ENCODE data around the gene TDRD5.
"Not testable (repeated sequence)": the region's sequence is repeated elsewhere in the genome, so short reads cannot be mapped to it uniquely, and the experiment has no call there.

TDRD5 gene

DNA sequence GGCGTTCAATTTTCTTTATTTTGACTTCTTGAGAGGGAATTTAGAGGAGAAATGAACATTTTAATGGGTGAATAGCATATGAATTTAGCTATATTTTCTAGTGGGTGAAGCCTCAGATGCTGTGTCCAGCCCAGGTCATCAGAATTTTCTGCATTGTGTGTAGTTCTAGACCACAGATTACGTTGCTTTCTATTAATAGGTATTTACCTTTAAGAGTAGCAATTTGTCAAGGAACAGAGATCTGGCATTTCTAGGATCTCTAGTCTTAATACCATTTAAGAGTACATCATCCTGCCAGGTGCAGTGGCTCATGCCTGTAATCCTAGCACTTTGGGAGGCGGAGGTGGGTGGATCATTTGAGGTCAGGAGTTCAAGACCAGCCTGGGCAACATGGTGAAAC lies 20.7 kb downstream of the TDRD5 start:
- no peak for DNase-seq

DNA sequence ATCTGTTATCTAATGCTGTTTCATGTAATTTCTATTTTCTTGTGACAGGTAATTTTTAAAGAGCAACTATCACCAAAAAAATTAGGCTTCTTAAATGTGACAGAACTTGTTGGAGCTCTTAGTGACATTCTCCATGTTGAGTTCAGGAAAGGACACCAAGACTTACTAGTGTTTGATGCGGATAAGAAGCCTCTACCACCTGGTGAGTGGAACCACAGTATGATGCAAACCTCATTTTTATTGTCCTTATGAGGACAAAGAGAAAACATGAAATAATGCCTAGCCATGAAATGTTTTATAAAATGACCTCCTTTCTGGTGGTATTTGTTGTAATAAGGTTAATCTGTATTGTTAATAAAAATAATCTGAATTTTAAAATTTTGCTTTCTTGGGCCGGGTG lies 39.1 kb downstream of the TDRD5 start:
- no peak for DNase-seq

DNA sequence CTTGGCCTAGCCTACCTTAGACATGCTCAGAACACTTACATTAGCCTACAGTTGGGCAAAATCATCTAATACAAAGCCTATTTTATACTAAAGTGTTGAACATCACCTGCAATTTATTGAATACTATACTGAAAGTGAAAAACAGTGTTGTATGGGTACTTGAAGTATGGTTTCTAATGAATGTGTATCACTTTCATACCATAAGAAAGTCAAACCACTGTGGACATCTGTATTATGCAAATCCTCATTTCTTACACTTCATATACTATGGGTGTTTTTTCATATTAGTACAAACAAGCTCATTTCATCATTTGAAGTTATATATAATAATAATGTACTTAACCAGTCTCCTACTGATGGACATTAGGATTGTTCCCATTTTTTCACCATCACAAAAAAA lies 41.2 kb downstream of the TDRD5 start:
- DNase-seq, result no peak

DNA sequence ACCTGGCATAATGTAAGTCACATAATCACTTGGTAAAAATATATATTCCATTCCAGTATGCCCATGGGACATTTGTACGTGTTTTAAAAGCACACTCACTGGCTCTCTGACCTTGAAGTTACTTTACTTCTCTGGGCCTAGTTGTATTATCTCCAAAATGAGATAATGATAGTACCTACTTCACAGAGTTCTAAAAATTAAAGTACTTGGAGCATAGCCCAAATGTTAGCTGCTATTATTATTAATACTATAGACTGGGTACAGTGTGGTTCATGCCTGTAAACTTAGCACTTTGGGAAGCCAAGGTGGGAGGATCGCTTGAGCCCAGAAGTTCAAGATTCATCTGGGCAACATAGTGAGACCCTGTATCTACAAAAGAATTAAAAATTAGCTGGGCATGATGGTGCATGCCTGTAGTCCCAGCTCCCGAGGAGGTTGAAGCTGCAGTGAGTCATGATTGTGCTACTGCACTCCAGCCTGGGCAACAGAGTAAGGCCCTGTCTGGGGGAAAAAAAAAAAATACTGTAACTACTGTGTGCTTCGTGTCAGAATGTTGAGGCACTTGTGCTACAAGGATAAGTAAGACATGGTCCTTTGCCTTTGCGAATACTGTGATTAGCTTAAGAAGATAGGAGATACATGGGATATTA lies 45.7 kb downstream of the TDRD5 start:
- no peak for DNase-seq

DNA sequence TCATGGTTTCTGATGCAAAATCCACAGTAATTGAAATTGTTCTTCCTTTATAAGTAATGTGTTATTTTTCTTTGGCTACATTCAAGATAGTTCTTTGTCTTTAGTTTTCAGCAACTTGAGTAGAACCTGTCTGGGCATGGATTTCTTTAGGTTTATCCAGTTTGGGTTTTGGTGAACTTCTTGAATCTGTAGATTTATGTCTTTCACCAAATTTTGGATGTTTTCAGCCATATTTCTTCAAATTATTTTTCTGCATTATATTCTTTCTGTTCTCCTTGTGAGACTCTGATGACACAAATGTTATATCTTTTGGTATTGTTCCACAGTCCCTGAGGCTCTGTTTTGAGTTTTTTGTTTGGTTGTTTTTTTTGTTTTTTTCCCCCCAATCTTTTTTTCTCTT lies 69.4 kb downstream of the TDRD5 start:
- no peak for DNase-seq

DNA sequence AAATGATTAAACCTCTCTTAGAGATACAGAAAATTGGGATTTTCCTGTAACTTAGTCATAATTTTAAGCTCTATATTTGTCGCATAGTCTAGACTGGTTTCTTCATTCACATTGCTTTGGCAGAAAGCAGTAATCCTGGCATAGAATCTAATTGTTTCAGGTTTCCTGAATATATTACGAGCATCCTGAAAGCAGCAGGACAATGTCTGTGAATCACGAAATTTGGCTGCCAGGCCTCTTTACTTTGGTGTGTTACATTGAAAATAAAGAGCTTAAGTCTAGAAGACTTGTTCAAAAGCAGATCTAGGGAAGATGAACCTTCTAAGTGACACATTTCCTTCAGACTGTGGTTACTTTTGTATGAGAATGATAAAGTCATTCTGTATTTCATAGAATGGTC lies 72.2 kb downstream of the TDRD5 start:
- no peak for DNase-seq

DNA sequence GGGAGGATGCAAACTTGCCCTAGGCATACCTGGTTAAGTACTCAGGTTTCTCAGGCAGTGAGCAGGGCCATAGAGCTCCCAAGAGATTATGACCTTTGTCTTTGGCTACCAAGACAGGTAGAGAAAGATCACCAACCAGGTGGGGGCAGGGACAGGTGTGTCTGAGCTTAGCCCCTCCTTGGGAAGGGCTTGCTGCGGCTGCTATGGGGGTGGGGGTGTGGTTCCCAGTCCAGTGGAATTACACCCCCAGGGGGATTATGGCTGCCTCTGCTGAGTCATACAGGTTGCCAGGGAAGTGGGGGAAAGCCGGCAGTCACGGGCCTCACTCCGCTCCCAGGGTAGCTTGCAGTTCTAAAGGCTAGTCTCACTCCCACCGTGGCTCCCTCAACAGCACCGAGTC lies 86.2 kb downstream of the TDRD5 start:
- DNase-seq, result no peak

DNA sequence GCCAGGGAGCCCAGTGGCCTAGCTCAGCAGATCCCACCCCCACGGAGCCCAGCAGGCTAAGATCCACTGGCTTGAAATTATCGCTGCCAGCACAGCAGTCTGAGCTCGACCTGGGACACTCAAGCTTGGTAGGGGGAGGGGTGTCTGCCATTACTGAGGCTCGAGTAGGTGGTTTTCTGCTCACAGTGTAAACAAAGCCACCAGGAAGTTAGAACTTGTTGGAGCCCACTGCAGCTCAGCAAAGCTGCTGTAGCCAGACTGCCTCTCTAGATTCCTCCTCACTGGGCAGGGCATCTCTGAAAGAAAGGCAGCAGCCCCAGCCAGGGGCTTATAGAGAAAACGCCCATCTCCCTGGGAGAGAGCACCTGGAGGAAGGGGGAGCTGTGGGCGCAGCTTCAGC lies 102.9 kb downstream of the TDRD5 start:
- not testable (repeated sequence) for DNase-seq

DNA sequence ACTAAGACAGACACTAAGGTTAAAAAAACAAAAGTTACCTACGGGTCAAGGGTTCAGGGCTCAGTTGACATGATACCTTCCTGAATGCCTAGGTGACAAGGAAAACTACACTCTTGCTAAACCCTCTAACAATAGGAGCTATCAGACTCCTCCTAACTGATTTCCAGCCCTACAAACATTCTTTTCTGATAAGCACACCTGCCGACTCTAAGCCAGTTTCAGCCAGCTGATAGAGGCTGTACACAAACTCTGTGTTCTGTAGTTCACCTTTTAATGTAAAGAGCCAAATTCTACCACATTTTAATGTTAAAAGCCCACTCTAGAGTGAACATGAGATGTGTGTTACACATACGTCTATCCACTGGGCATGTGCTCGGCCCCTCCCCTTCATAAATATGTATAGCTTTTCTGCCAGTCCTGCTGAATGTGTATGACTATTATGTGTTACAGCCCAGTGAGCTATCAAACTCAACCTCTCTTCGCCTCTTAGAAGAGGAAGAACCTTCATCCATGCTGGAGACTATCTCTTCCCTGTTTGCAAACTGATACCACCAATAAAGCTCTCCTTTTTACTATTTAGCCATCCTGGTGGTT lies 111.4 kb downstream of the TDRD5 start:
- no peak for DNase-seq

DNA sequence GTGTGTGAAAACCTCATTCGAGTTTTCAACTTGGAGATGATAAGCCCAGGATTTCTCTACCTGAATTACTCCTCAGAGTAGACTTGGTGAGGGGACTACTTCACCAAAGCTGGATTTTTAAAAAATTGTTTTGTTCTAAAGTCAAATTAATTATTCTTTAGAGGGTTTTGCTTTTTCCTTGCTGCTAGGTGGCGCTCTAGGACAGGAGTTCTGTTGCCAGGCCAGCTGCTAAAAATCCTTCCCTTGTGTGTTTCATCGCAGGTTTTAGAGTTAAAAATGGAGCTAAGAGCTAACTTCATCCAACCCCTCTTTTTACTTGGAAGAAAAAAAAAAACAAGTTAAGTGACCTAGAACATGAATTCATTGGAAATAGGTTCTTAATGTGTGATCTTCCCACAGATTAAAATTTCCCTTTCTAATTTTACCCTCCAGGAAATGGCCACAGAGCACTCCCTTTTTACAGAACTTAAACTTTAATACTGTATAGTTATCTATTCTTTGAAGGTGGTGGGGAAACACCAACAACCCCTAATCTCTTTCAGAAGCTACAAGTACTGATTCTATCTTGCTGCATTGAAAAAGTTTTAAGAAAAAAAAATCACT lies 114.8 kb downstream of the TDRD5 start:
- peak; percentile 6 to 51 for DNase-seq

DNA sequence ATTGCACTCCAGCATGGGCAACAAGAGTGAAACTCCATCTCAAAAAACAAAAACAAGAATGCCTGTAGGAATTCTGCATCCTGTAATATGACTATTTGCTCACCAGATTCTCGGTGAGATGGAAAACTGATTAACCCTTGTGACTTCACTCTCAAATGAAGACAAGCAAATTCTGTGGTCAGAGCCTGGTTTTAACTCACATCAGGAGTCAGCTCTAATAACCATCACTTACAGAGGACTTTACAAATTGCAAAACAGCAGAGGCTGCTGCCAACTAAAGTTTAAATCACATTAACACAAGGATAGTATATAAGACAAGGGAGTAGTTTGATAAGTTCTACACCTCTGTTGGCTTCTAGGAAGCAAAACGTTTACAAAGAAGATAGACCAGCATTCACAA lies 115.8 kb downstream of the TDRD5 start:
- DNase-seq, result no peak

DNA sequence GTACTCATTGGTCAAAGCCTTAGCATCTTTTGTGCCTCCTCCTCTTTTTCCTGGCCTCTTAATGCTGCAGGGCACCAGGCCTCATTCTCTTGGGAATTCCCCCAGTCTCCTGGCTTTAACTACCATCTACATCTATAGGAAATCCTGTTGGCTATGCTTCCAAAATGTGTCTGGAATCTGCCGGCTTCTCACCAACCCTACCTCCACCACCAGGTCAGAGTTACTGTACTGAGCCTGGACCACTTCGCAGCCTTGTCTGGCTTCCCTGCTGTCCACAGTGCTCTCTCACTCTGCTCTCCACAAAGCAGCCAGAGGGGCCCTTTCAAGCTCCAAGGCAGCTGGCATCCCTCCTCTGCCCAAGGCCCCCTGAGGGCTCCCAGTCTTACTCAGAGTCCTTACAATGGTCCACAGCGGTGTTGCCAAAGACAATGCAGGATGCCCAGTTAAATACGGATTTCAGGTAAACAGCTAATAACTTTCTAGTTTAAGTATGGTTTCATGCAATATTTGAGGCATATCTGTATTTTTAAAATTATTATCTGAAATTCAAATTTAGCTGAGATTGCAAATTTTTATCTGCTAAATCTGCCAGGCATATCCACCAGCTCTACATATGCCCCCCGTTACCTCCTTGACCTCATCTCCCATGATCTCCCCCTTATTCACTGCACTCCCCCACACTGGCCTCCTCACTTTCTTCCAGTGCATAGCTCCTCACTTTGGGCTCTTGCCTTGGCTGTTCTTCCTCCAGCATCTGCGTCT lies 117.0 kb downstream of the TDRD5 start:
- no peak for DNase-seq

DNA sequence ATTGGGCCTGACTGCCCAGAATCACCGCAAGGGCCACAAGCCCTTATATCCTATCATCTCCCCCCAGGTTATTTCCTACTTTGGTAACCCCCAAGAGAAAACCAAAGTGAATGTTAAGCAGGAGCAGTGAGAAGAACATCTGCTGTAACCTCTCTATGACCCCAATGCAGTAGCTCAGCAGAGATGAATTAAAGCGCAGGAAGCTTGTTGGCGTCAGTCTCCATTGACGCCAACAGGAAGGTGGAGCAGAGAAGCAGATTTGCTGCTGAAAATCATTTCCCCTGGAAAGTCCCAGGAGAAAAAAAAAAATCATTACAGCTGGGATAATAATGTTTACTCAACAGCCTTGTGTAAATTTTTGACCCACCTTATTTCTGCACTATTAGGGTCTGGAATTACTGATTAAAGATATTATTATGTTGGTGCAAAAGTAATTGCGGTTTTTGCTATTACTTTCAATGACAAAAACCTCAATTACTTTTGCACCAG lies 118.3 kb downstream of the TDRD5 start:
- peak in 1 of 2 experiments; percentile 14 for DNase-seq

DNA sequence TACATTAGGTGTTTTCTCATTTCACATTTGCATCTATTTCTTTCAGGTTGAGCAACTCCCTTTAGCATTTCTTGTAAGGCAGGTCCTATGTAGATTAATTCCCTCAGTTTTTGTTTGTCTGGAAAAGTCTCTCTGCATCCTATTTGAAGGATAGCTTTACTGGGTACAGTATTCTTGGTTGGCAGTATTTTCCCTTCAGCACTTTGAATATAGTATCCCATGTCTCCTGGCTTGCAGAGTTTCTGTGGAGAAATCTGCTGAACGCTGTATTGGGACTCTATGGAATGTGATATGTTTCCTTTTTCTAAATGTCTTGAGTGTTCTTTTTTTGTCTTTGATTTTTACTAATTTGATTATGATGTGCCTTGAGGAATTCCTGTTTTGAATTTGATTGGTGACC lies 122.5 kb downstream of the TDRD5 start:
- no peak for DNase-seq

DNA sequence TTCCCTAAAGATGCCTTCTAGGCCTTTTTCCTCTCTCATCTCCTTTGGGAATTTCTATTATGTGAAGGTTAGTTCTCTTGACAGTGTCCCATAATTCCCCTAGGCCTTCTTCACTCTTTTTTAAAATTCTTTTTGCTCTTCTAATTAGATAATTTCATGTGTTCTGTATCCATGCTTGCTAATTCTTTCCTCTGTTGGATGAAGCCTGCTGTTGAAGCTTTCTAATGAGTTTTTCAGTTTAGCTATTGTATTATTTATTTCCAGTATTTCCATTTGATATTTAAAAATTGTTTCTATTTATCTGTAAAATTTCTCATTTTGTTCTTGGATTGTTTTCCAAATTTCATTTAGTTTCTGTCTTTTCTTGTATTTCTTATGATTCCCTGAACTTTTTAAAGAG lies 123.0 kb downstream of the TDRD5 start:
- DNase-seq, result no peak

DNA sequence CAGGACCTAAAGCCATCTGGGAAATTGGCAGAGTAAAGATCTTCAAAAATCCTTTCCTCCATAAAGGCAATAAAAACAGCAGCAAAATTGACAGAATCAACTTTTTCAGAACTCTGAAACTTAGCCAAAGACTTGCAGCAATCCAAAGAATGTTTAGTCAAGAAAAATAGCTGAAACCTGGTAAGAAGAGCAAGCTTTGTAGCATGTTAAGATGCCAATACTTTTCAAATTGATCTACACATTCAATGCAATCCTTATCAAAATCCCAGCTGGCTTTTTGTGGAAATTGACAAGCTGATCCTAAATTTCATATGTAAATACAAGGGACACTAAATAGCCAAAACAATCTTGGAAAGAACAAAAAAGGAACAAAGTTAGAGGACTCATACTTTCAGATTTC lies 127.6 kb downstream of the TDRD5 start:
- DNase-seq, result no peak

DNA sequence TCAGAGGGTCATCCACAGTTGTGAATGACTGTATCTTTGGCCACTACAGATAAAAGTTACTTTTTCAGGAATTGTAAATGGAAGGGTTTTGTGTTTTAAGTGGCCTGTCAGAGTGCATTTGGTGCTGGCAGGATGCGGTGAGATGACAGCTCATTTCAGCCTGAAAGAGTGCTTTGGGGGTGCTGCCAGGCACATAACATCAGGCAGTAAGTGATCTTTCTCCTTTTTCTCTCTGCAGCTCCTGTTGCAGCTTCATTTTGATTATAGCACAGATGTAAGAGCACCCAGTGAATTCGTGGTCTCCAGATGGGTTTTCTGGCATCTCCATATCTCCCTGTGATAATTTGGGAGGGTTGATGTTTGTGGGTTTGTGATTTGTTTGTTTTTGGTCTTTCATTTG lies 136.6 kb downstream of the TDRD5 start:
- no peak for DNase-seq

DNA sequence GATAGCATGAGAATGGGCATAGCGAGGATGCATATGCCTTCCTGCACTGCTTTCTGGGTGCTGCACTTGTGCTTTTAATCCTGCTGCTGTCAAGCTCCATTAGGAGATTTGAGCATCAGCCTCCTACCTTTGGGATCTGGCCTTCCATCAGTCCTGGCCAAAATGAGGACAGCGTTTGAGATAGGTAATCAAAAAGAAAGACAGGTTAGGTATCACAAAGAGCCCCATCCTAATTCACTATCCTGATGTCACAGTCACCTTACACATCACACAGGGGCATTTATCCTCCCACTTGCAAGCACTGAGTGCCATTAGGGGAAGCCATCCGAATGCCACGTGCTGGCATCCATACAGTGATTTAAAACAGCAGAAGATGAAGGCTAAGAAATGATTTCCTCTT lies 138.2 kb downstream of the TDRD5 start:
- no peak for DNase-seq

DNA sequence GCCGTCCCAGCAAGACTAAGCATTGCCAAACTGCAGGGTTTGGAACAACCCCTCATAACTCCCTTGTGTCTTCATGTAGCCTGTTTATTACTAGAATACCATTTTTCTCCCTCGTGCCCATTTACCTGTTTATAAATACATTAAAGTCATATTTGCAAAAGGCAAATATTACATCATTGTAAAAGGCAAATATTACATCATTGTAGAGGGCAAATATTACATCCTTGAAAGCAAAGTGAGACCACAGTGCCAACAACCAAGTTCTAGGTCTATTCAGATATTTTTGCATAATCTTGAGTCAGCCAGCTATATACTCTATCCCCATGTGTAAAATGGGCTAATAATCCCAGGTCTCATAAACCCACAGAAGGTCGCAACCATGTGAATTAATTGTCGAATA lies 140.0 kb downstream of the TDRD5 start:
- no peak for DNase-seq

Data from NCI-H524 (cell line).